ENCODE measurements around the gene STAMBP. TPM values are rescaled to one million over a fixed set of nuclear protein-coding genes. Genes with fewer than 3 reads are reported as not detected.
"Not testable (repeated sequence)": the region's sequence is repeated elsewhere in the genome, so short reads cannot be mapped to it uniquely, and the experiment has no call there.

The STAMBP gene
- total RNA-seq (10 to 100 TPM; 21.6 to 32.5 (median 28.9) TPM), total RNA-seq (23.8 to 65.5 (median 43.3) reads per million in 29 experiments)
- 33.7 TPM for total RNA-seq (2013)

DNA sequence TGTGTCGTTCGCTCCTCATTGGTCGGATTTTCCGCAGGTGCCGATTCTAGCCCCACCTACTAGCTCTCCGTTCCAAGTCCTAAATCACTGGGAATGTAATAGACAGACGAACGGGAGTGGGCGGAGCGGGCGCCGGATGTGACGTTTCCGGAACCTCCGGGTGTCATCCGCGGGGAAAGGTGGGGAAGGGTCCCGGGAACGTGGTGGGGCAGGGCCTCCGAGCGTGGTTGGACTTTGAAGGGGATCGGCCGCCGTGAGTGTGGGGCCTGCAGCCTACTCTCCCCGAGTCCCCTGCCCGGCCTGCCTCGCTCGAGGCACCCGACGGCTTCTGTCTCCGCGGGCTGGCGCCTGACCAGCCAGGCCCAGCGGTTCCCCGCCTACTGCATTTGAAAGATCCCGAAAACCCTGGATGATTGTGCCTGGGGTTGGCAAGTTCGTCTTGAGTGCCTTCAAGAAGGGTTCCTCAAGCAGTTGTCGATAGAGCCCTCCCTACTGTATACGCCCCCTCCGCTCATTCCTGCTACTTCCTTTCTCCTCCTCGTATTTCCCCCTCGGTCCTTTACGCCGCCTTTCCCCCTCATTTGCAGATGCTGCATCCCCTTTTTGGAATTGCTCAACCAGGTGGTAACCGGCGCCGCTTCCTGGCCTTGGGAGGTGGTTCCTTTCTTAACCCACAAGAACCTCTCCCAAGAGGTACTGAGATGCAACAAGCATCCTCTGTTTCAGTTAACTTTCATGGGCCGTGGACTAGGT lies at the start of gene STAMBP:
Gene STAMBP (plus strand): TSS at position 144 of the 753 bp plus-strand sequence. CDS start 1,896 bp downstream, outside the sequence.
- H3K27me3 ChIP-seq (replicated peaks in 1 of 2; ENCODE audit: control insufficient read depth in 2 of 2, extremely low read depth in 1 of 2, insufficient read depth in 2 of 2, low read length in 1 of 2): no peaks in the 10 kb centered on the region
- Mint-ChIP-seq H3K4me3 (peak within 1 kb of the TSS; percentile 95 to 97 (median 96)), H3K9me3 (no peaks in the 10 kb centered on the region), H3K4me1 (peaks cover 51 to 53% (median 52%) of the 10 kb centered on the region in 3 donors), H3K27ac (peak within 1 kb of the TSS; percentile 97 to 98), H3K36me3 (peaks cover 17% of the 10 kb centered on the region), H3K27me3 (no peaks in the 10 kb centered on the region)
- H3K4me3 ChIP-seq (ENCODE audit: control insufficient read depth in 1 of 2, extremely low read depth in 1 of 2, low read length in 1 of 2): peak within 1 kb of the TSS; percentile 76 to 83
- ChIA-PET POLR2A (interaction anchor here (0.8 to 1.0 kb wide), 5 partner anchors 48 to 350 kb away, joined by 4 to 8 read pairs (median 5); partner anchors contain the start of genes MOB1A (in 2 of the 2) and DUSP11 (in 1 of the 2)), CTCF (interaction anchor here (0.6 to 2.9 kb wide), 15 partner anchors 10 to 1019 kb away, joined by 3 to 17 read pairs (median 3); partner anchors contain the start of genes BOLA3 (in 2 of the 2), HTRA2 (in 1 of the 2), MOB1A (in 1 of the 2) and TPRKB (in 1 of the 2))
- peak within 1 kb of the TSS; percentile 94 for H3K27ac ChIP-seq (ENCODE audit: low read length)
- peaks cover 11 to 24% of the 10 kb centered on the region in 2 experiments for H3K4me1 ChIP-seq (ENCODE audit: control insufficient read depth in 1 of 2, extremely low read depth in 1 of 2, insufficient read depth in 2 of 2, low read length in 2 of 2)
- H3K9me3 ChIP-seq: no peaks in the 10 kb centered on the region
- DNase-seq: peak; percentile 75 to 97 (median 83)
- H3K36me3 ChIP-seq (ENCODE audit: control insufficient read depth in 2 of 2, extremely low read depth in 1 of 2, insufficient read depth in 1 of 2, low read length in 1 of 2): peaks cover 0 to 15% of the 10 kb centered on the region in 2 donors
- peak; percentile 91 to 95 (median 94) for ATAC-seq (replicated peaks in 1 of 4)
- WGBS (ENCODE audit: insufficient coverage): 0% methylated on average over 38 of the region's 48 CpGs

DNA sequence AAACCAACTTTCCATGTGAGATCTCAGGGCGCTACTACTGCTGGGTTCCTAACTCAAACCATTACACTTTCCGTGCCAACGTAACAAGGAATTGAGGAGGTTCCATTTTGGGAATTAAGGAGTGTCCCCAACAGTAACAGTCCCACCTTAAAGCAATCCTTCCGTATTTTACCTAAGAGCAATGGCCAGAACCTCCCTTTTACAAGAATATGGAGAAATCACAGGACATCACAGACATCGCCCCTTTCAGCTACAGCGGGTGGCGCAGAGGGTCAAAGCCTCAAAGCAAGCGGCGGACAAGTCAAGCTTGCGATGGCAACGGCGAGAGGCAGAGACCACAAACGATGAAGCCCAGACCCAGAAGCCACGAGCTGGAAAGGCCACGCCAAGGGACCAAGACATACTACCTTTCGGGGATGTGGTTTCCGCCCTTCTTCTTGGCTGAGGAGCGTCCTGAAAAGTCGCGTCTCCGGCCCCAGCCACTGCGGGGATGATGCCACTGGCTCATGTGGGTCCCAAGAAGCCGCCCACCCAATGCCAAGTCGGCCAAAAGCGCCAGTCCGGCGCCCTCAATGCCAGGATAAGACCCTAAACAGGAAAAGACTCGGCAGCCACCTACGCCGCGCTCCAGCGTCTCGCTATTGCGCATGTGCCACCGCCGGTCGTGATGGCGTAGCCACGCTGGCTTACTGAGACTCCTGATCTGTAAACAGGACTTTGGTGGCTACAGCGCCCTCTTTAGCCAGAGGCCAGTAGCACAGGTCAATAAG lies 49.1 kb upstream of the STAMBP start, which contains the start of gene DUSP11:
Gene DUSP11 (minus strand): TSS at position 637 of the 770 bp plus-strand sequence. CDS start 129 bp downstream, at position 508.
- no peaks in the 10 kb centered on the region for H3K9me3 ChIP-seq
- Mint-ChIP-seq H3K36me3 (peaks cover 22% of the 10 kb centered on the region), H3K4me1 (peaks cover 42 to 45% (median 44%) of the 10 kb centered on the region in 3 donors), H3K4me3 (peak within 1 kb of the TSS; percentile 97 to 99 (median 98)), H3K27me3 (peaks cover 0 to 6% of the 10 kb centered on the region in 2 donors), H3K9me3 (no peaks in the 10 kb centered on the region), H3K27ac (peak within 1 kb of the TSS; percentile 96 to 97)
- H3K27me3 ChIP-seq (replicated peaks in 1 of 2; ENCODE audit: control insufficient read depth in 2 of 2, extremely low read depth in 1 of 2, insufficient read depth in 2 of 2, low read length in 1 of 2): peaks cover 0 to 14% of the 10 kb centered on the region in 2 experiments
- WGBS (ENCODE audit: insufficient coverage): under 1% methylated on average over 37 of the region's 40 CpGs
- ChIA-PET CTCF (no interaction called here), POLR2A (interaction anchor here in 1 of 2 donors (0.6 to 1.0 kb wide), 2 partner anchors 49 to 209 kb away, joined by 5 to 9 read pairs; partner anchors contain the start of gene STAMBP)
- H3K36me3 ChIP-seq (ENCODE audit: control insufficient read depth in 2 of 2, extremely low read depth in 1 of 2, insufficient read depth in 1 of 2, low read length in 1 of 2): peaks cover 7 to 24% of the 10 kb centered on the region in 2 donors
- DNase-seq: peak; percentile 91 to 99 (median 95)
- peak; percentile 98 to 100 (median 99) for ATAC-seq (replicated peaks in 1 of 4)
- peak within 1 kb of the TSS; percentile 77 to 98 for H3K4me3 ChIP-seq (ENCODE audit: control insufficient read depth in 1 of 2, extremely low read depth in 1 of 2, low read length in 1 of 2)
- H3K4me1 ChIP-seq (ENCODE audit: control insufficient read depth in 1 of 2, extremely low read depth in 1 of 2, insufficient read depth in 2 of 2, low read length in 2 of 2): peaks cover 10 to 14% of the 10 kb centered on the region in 2 experiments
- H3K27ac ChIP-seq (ENCODE audit: low read length): peak within 1 kb of the TSS; percentile 83

DNA sequence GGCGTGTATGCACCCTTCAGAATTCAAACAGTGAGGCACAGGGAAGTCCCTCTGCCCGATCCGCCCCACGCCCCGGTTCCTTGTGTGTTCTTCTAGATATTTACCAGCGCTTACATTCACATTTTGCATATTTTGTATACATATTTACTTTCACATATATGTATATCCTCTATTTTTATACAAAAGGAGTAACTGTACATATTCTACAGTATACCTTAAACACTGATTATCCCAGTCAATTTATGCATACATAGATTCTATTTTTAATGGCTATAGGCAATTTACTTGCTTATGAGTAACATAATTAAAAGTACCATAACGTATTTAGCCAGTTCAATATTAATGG lies 48.6 kb upstream of the STAMBP start:
- peak overlapping the region in 1 of 2 donors; percentile 77 for H3K4me3 ChIP-seq (ENCODE audit: control insufficient read depth in 1 of 2, extremely low read depth in 1 of 2, low read length in 1 of 2)
- no peak for ATAC-seq (replicated peaks in 1 of 4)

DNA sequence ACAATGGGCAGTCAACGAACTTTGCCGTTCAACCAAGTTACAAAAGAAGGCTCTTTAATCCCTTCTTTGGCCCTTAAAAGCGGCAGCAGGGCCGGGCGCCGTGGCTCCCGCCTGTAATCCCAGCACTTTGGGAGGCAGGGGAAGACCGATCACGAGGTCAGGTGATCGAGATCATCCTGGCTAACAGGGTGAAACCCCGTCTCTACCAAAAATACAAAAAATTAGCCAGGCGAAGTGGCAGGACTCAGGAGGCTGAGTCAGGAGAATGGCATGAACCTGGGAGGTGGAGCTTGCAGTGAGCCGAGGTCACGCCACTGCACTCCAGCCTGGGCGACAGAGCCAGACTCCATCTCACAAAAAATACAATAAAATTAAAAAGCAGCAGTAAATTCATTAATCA lies 45.4 kb upstream of the STAMBP start:
- ATAC-seq (replicated peaks in 1 of 4); CTCF ChIA-PET; H3K4me3 Mint-ChIP-seq: not testable (repeated sequence)

More for the DNA sequence above, 48.6 kb upstream of the STAMBP start:
- peak overlapping the region; percentile 37 for H3K27ac ChIP-seq (ENCODE audit: low read length)
- peaks cover 0 to 6% of the 10 kb centered on the region in 2 donors for H3K27me3 Mint-ChIP-seq
- H3K4me1 ChIP-seq (ENCODE audit: control insufficient read depth in 1 of 2, extremely low read depth in 1 of 2, insufficient read depth in 2 of 2, low read length in 2 of 2): peaks cover 10 to 14% of the 10 kb centered on the region in 2 experiments
- no peak for DNase-seq
- peak overlapping the region; percentile 96 to 97 for H3K27ac Mint-ChIP-seq
- peaks cover 7 to 18% of the 10 kb centered on the region in 2 donors for H3K36me3 ChIP-seq (ENCODE audit: control insufficient read depth in 2 of 2, extremely low read depth in 1 of 2, insufficient read depth in 1 of 2, low read length in 1 of 2)
- peak overlapping the region; percentile 97 to 99 (median 98) for H3K4me3 Mint-ChIP-seq
- no peaks in the 10 kb centered on the region for H3K9me3 ChIP-seq
- peaks cover 17% of the 10 kb centered on the region for H3K36me3 Mint-ChIP-seq
- no peaks in the 10 kb centered on the region for H3K9me3 Mint-ChIP-seq
- H3K27me3 ChIP-seq (replicated peaks in 1 of 2; ENCODE audit: control insufficient read depth in 2 of 2, extremely low read depth in 1 of 2, insufficient read depth in 2 of 2, low read length in 1 of 2): peaks cover 0 to 14% of the 10 kb centered on the region in 2 experiments
- CTCF ChIA-PET: interaction anchor here (0.7 to 1.2 kb wide), 3 partner anchors 43 to 417 kb away, joined by 3 to 5 read pairs (median 4); partner anchors contain the start of gene TPRKB (in 1 of the 2)
- POLR2A ChIA-PET: interaction anchor here (0.6 to 1.0 kb wide), 3 partner anchors 43 to 209 kb away, joined by 3 to 9 read pairs (median 5); partner anchors contain the start of genes STAMBP (in 1 of the 2) and TPRKB (in 1 of the 2)
- peaks cover 40 to 42% (median 40%) of the 10 kb centered on the region in 3 donors for H3K4me1 Mint-ChIP-seq
- WGBS (ENCODE audit: insufficient coverage): 0% methylated on average over 1 of the region's 7 CpGs

DNA sequence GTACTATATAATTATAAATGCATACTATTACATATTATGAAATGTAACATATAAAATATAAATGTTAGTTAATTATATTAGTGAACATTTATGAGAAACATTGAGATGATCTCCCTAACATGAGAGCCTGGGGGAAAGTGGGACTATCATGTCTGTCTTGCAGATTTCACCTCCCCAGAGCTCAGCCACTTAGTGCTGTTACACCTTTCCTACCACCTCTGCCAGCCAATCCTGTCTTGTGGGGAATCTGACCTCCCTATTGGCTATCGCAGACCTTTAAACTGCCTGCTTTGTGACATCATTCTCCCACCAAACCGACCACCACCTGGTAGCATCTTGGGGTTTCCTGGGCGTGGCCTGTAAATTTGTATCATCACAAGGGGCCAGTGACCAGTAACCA lies 44.9 kb upstream of the STAMBP start, which contains the start of gene C2orf78:
Gene C2orf78 (plus strand): TSS at position 301 of the 400 bp plus-strand sequence. CDS start 127 bp downstream, outside the sequence.
- H3K4me1 Mint-ChIP-seq: peaks cover 11 to 14% (median 14%) of the 10 kb centered on the region in 3 donors
- ATAC-seq (replicated peaks in 1 of 4); CTCF ChIA-PET; H3K27ac ChIP-seq (ENCODE audit: low read length); H3K36me3 ChIP-seq (ENCODE audit: control insufficient read depth in 2 of 2, extremely low read depth in 1 of 2, insufficient read depth in 1 of 2, low read length in 1 of 2); H3K9me3 Mint-ChIP-seq; H3K9me3 ChIP-seq; H3K4me1 ChIP-seq (ENCODE audit: control insufficient read depth in 1 of 2, extremely low read depth in 1 of 2, insufficient read depth in 2 of 2, low read length in 2 of 2); H3K27ac Mint-ChIP-seq; POLR2A ChIA-PET; H3K36me3 Mint-ChIP-seq; DNase-seq; H3K4me3 Mint-ChIP-seq; H3K4me3 ChIP-seq (ENCODE audit: control insufficient read depth in 1 of 2, extremely low read depth in 1 of 2, low read length in 1 of 2): not testable (repeated sequence)
- peaks cover 0 to 13% of the 10 kb centered on the region in 2 donors for H3K27me3 Mint-ChIP-seq
- no CpG with 5 or more reads among the region's 3 CpGs for WGBS (ENCODE audit: insufficient coverage)
- H3K27me3 ChIP-seq (replicated peaks in 1 of 2; ENCODE audit: control insufficient read depth in 2 of 2, extremely low read depth in 1 of 2, insufficient read depth in 2 of 2, low read length in 1 of 2): peaks cover 0 to 20% of the 10 kb centered on the region in 2 experiments

More for the DNA sequence above, 45.4 kb upstream of the STAMBP start:
- H3K27ac ChIP-seq (ENCODE audit: low read length); H3K9me3 Mint-ChIP-seq; H3K36me3 ChIP-seq (ENCODE audit: control insufficient read depth in 2 of 2, extremely low read depth in 1 of 2, insufficient read depth in 1 of 2, low read length in 1 of 2); H3K4me3 ChIP-seq (ENCODE audit: control insufficient read depth in 1 of 2, extremely low read depth in 1 of 2, low read length in 1 of 2); H3K36me3 Mint-ChIP-seq; H3K27ac Mint-ChIP-seq; DNase-seq; H3K9me3 ChIP-seq; POLR2A ChIA-PET; H3K4me1 ChIP-seq (ENCODE audit: control insufficient read depth in 1 of 2, extremely low read depth in 1 of 2, insufficient read depth in 2 of 2, low read length in 2 of 2): not testable (repeated sequence)
- Mint-ChIP-seq H3K4me1 (peaks cover 15 to 19% (median 19%) of the 10 kb centered on the region in 3 donors), H3K27me3 (peaks cover 0 to 13% of the 10 kb centered on the region in 2 donors)
- 92% methylated on average over 5 of the region's 15 CpGs for WGBS (ENCODE audit: insufficient coverage)
- peaks cover 0 to 20% of the 10 kb centered on the region in 2 experiments for H3K27me3 ChIP-seq (replicated peaks in 1 of 2; ENCODE audit: control insufficient read depth in 2 of 2, extremely low read depth in 1 of 2, insufficient read depth in 2 of 2, low read length in 1 of 2)

Data from T-cell (primary cell).